MCF 10A (cell line): ENCODE measurements around the gene HSPA12A. TPM values are rescaled to one million over a fixed set of nuclear protein-coding genes. Genes with fewer than 3 reads are reported as not detected.

ENCODE experiments used
- BruUV-seq: library from RNA; stranded (reverse); fragments of 400-500 nt; replicated peaks from 2 replicates; lab custom pipeline; 2021; lab: Mats Ljungman, UMichigan
- CTCF ChIA-PET: fragments of 300-600 bp; sonication (Branson Sonifier 250); formaldehyde crosslinking; extraction: SDS; loops from one replicate; lab custom pipeline; 2021; ENCODE audit warnings: antibody characterized with exemption, inconsistent platforms; lab: Yijun Ruan, JAX
- POLR2A ChIA-PET: fragments of 300-600, 350-650 bp; sonication (Branson Sonifier 250); formaldehyde crosslinking; extraction: SDS; loops from one replicate; lab custom pipeline; 2020; ENCODE audit warnings: antibody characterized with exemption, inconsistent platforms; lab: Yijun Ruan, JAX
- DNase-seq: peaks from one replicate; pipeline ENCODE4 v3.0.0-alpha.2; 2018; ENCODE audit not compliant: unreplicated experiment
- H3K27ac Mint-ChIP-seq: one replicate; pipeline ENCODE4 v1.8.0; 2022; ENCODE audit warnings: mild to moderate bottlenecking, low read depth, mixed read lengths; ENCODE audit not compliant: unreplicated experiment
- H3K27me3 Mint-ChIP-seq: one replicate; pipeline ENCODE4 v1.8.0; 2022; ENCODE audit warnings: mixed read lengths; ENCODE audit not compliant: insufficient read depth, unreplicated experiment
- H3K36me3 Mint-ChIP-seq: one replicate; pipeline ENCODE4 v1.8.0; 2022; ENCODE audit warnings: mild to moderate bottlenecking, moderate library complexity, mixed read lengths; ENCODE audit not compliant: insufficient read depth, unreplicated experiment
- H3K4me1 Mint-ChIP-seq: one replicate; pipeline ENCODE4 v1.8.0; 2022; ENCODE audit warnings: mixed read lengths; ENCODE audit not compliant: insufficient read depth, unreplicated experiment
- H3K4me3 Mint-ChIP-seq: one replicate; pipeline ENCODE4 v1.8.0; 2022; ENCODE audit warnings: mild to moderate bottlenecking, moderate library complexity, mixed read lengths; ENCODE audit not compliant: unreplicated experiment
- H3K9me3 Mint-ChIP-seq: one replicate; pipeline ENCODE4 v1.8.0; 2022; ENCODE audit warnings: mixed read lengths; ENCODE audit not compliant: unreplicated experiment
- intact Hi-C: fragments of 100-400 bp; cut with micrococcal nuclease; formaldehyde crosslinking; loops from 2 replicates; pipeline ENCODE4 v1.14.1; 2022
- total RNA-seq: library from RNA; stranded (reverse); gene quantifications from 2 replicates; pipeline ENCODE4 v1.2.3, GENCODE V29; 2022
- TF ChIP-seq, protein P1 (sequence below): fragments of 200-600 bp; IDR thresholded peaks from one replicate; pipeline ENCODE4 v1.8.0; 2022; ENCODE audit warnings: antibody characterized with exemption, mild to moderate bottlenecking; ENCODE audit not compliant: unreplicated experiment

HSPA12A gene
- total RNA-seq, 1 experiment from 2014 or later: 9.1 TPM

DNA sequence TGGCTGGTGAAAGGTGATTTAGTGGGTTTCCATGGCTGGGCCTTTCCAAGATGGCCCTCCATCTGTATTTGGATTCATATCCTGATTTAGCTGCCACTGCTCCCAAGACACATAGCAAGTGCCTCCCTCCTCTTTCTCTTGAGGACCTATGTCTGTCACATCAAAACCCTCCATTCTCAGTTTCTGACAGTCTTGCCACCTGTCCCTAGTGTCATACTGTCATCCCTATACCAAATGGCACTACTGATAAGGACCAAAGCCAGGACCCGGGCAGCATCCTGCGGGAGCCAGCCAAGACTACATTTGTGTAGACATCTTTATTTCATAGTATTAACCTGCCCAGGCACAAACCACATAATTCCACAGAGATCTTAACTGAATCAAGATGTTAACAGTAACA lies 86.8 kb downstream of the HSPA12A start:
- H3K27ac Mint-ChIP-seq: no peak overlapping the region
- no peaks in the 10 kb centered on the region for H3K36me3 Mint-ChIP-seq
- H3K9me3 Mint-ChIP-seq: no peaks in the 10 kb centered on the region
- no TSS peak for BruUV-seq
- ChIA-PET CTCF (no interaction called here), POLR2A (no interaction called here)
- H3K4me3 Mint-ChIP-seq: no peak overlapping the region
- TF ChIP-seq, protein P1, sequence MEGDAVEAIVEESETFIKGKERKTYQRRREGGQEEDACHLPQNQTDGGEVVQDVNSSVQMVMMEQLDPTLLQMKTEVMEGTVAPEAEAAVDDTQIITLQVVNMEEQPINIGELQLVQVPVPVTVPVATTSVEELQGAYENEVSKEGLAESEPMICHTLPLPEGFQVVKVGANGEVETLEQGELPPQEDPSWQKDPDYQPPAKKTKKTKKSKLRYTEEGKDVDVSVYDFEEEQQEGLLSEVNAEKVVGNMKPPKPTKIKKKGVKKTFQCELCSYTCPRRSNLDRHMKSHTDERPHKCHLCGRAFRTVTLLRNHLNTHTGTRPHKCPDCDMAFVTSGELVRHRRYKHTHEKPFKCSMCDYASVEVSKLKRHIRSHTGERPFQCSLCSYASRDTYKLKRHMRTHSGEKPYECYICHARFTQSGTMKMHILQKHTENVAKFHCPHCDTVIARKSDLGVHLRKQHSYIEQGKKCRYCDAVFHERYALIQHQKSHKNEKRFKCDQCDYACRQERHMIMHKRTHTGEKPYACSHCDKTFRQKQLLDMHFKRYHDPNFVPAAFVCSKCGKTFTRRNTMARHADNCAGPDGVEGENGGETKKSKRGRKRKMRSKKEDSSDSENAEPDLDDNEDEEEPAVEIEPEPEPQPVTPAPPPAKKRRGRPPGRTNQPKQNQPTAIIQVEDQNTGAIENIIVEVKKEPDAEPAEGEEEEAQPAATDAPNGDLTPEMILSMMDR: no peak
- no peak for DNase-seq
- peaks cover 17% of the 10 kb centered on the region for H3K27me3 Mint-ChIP-seq
- intact Hi-C loops: no loop called here
- H3K4me1 Mint-ChIP-seq: no peaks in the 10 kb centered on the region

DNA sequence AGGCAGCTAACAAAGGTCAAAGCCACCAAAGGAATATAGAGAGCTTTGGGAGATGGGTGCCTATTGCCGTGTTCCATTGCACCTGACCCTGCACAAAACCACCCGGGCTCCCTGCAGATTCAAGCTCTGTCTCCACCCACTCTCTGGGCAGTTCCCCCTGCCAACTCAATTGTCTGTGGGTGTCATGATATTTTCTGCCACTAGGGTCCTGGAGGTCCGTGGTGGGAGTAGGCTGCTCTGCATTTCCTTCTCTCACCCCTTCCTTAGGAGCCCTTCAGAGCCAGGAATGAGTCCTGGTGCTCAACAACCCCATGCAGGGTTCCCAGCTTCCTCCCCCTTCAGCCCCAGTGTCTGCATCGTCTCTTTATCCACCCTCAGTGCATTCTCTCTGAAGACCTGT lies 87.5 kb downstream of the HSPA12A start:
- intact Hi-C loops: no loop called here
- ChIA-PET CTCF (interaction anchor here (0.5 to 1.1 kb wide), 2 partner anchors 20 to 515 kb away, joined by 3 read pairs; no protein-coding TSS in a partner anchor), POLR2A (no interaction called here)
- Mint-ChIP-seq H3K9me3 (no peaks in the 10 kb centered on the region), H3K36me3 (no peaks in the 10 kb centered on the region), H3K4me1 (no peaks in the 10 kb centered on the region), H3K27me3 (peaks cover 17% of the 10 kb centered on the region), H3K27ac (no peak overlapping the region), H3K4me3 (no peak overlapping the region)
- BruUV-seq: no TSS peak
- peak; percentile 6 for DNase-seq
- TF ChIP-seq, protein P1: peak; percentile 20

DNA sequence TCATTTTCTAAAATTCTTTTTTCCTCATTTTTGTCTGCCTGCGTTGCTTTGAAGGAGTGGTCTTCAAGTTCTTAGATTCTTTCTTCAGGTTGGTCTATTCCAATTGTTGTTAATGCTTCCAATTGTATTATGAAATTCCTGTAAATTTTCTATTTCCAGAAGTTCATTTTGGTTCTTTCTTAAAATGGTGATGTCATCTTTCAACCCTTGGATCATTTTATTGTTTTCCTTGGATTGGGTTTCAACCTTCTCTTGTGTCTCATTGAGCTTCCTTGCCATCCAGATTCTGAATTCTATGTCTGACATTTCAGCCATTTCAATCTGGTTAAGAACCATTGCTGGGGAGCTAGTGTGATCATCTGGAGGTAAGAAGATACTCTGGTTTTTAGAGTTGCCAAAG lies 88.5 kb downstream of the HSPA12A start:
- H3K36me3 Mint-ChIP-seq: no peaks in the 10 kb centered on the region

DNA sequence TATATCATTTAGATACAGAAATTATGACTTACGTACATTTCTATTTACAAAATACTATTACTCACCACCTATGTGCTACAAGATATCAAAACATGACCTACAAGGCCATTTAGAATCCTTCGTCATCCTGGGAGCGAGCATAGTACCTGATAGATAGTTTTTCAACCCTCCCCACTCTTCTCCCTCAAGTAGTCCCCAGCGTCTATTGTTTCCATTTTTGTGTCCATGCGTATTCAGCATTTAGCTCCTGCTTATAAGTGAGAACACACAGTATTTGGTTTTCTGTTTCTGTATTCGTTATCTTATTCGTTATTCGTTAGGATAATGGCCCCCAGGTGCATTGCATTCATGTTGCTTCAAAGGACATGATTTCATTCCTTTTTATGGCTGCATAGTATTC lies 93.5 kb downstream of the HSPA12A start:
- BruUV-seq: no TSS peak
- H3K36me3 Mint-ChIP-seq: no peaks in the 10 kb centered on the region
- H3K27ac Mint-ChIP-seq: no peak overlapping the region
- H3K4me3 Mint-ChIP-seq: no peak overlapping the region
- H3K4me1 Mint-ChIP-seq: no peaks in the 10 kb centered on the region
- H3K27me3 Mint-ChIP-seq: peaks cover 32% of the 10 kb centered on the region
- POLR2A ChIA-PET: no interaction called here
- intact Hi-C loops: no loop called here
- H3K9me3 Mint-ChIP-seq: no peaks in the 10 kb centered on the region
- TF ChIP-seq, protein P1: no peak
- no peak for DNase-seq
- CTCF ChIA-PET: interaction anchor here (0.6 to 1.0 kb wide), 2 partner anchors 34 to 831 kb away, joined by 3 to 4 read pairs; no protein-coding TSS in a partner anchor

More for the DNA sequence above, 88.5 kb downstream of the HSPA12A start:
- ChIA-PET CTCF (interaction anchor here (1.0 to 1.1 kb wide), 2 partner anchors 28 to 516 kb away, joined by 3 to 4 read pairs; no protein-coding TSS in a partner anchor), POLR2A (interaction anchor here (0.8 kb wide), 1 partner anchor 403 kb away, joined by 3 read pairs; no protein-coding TSS in a partner anchor)
- Mint-ChIP-seq H3K27ac (no peak overlapping the region), H3K4me1 (no peaks in the 10 kb centered on the region), H3K9me3 (no peaks in the 10 kb centered on the region), H3K4me3 (no peak overlapping the region), H3K27me3 (peaks cover 17% of the 10 kb centered on the region)
- TF ChIP-seq, protein P1: no peak
- no TSS peak for BruUV-seq
- DNase-seq: no peak
- intact Hi-C loops: no loop called here
